SH-SY5Y (cell line): ENCODE measurements around the gene TCL1A.

Experiments
- GATA2 ChIP-seq: IDR thresholded peaks from 2 replicates; pipeline ENCODE4 v1.6.1; 2011; ENCODE audit warnings: mild to moderate bottlenecking, low read depth, low read length
- GATA3 ChIP-seq: IDR thresholded peaks from 2 replicates; pipeline ENCODE4 v1.6.1; 2011; ENCODE audit warnings: low read depth, mild to moderate bottlenecking, low read length, moderate library complexity

DNA sequence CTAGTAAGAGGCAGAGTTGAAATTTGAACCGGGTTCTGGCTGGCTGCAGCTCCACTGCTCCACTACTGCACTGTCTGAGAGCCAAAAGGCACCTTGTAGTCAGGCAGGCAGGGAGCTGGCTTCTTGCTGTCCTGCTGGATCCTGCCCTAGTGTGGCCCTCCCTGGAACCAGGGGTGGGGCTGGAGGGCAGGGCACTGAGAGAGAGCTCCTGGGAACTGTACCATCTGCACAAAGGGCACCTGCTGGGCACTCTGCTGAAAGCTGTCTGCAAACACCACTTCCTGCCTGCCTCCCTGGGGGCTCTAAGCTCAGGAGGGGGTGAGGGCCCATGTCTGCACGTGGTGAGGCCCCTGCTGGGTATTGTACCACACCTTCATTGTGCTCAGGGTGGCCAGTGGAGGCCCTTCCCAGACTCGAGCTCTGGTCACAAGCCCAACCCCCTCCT is 46.7 kb downstream of the TCL1A start:
- TF ChIP-seq GATA2 (no peak), GATA3 (no peak)
